ENCODE results near the gene CNTNAP2.

Gene CNTNAP2

GRCh38 chr7:148214101-148214500 lies 2097.5 kb downstream of the CNTNAP2 start:
- DNase-seq (ENCODE audit: low spot score) = no peak

- no peak for DNase-seq (ENCODE audit: low spot score)
These were observed 2102.0 kb downstream of the CNTNAP2 start for GRCh38 chr7:148218603-148219002.

- no peak for DNase-seq (ENCODE audit: low spot score)
These were observed 2106.1 kb downstream of the CNTNAP2 start for GRCh38 chr7:148222721-148223120.

GRCh38 chr7:148223160-148223559 lies 2106.6 kb downstream of the CNTNAP2 start:
- no peak for DNase-seq (ENCODE audit: low spot score)

GRCh38 chr7:148223738-148224137 lies 2107.1 kb downstream of the CNTNAP2 start:
- no peak for DNase-seq (ENCODE audit: low spot score)

GRCh38 chr7:148230296-148230695 lies 2113.7 kb downstream of the CNTNAP2 start:
- no peak for DNase-seq (ENCODE audit: low spot score)

GRCh38 chr7:148230883-148231282 lies 2114.3 kb downstream of the CNTNAP2 start:
- no peak for DNase-seq (ENCODE audit: low spot score)

GRCh38 chr7:148232784-148233183 lies 2116.2 kb downstream of the CNTNAP2 start:
- DNase-seq (ENCODE audit: low spot score) = no peak

GRCh38 chr7:148234715-148235114 lies 2118.1 kb downstream of the CNTNAP2 start:
- no peak for DNase-seq (ENCODE audit: low spot score)

GRCh38 chr7:148238761-148239325 lies 2122.2 kb downstream of the CNTNAP2 start:
- no peak for DNase-seq (ENCODE audit: low spot score)

GRCh38 chr7:148241700-148242293 lies 2125.2 kb downstream of the CNTNAP2 start:
- no peak for DNase-seq (ENCODE audit: low spot score)

- DNase-seq (ENCODE audit: low spot score) = peak; percentile 25
These were observed 2125.8 kb downstream of the CNTNAP2 start for GRCh38 chr7:148242294-148242821.

GRCh38 chr7:148245381-148245780 lies 2128.8 kb downstream of the CNTNAP2 start:
- no peak for DNase-seq (ENCODE audit: low spot score)

GRCh38 chr7:148253629-148254028 lies 2137.0 kb downstream of the CNTNAP2 start:
- DNase-seq (ENCODE audit: low spot score) = no peak

GRCh38 chr7:148255333-148255732 lies 2138.7 kb downstream of the CNTNAP2 start:
- DNase-seq (ENCODE audit: low spot score) = no peak

- DNase-seq (ENCODE audit: low spot score) = no peak
These were observed 2139.8 kb downstream of the CNTNAP2 start for GRCh38 chr7:148256433-148256832.

- no peak for DNase-seq (ENCODE audit: low spot score)
These were observed 2144.0 kb downstream of the CNTNAP2 start for GRCh38 chr7:148260599-148260998.

- no peak for DNase-seq (ENCODE audit: low spot score)
These were observed 2144.9 kb downstream of the CNTNAP2 start for GRCh38 chr7:148261523-148261922.

GRCh38 chr7:148261996-148262688 lies 2145.5 kb downstream of the CNTNAP2 start:
- DNase-seq (ENCODE audit: low spot score) = no peak

- peak; percentile 47 for DNase-seq (ENCODE audit: low spot score)
These were observed 2146.2 kb downstream of the CNTNAP2 start for GRCh38 chr7:148262721-148263229.

GRCh38 chr7:148264933-148265557 lies 2148.4 kb downstream of the CNTNAP2 start:
- DNase-seq (ENCODE audit: low spot score) = peak; percentile 20

GRCh38 chr7:148265896-148266295 lies 2149.3 kb downstream of the CNTNAP2 start:
- no peak for DNase-seq (ENCODE audit: low spot score)

- no peak for DNase-seq (ENCODE audit: low spot score)
These were observed 2150.2 kb downstream of the CNTNAP2 start for GRCh38 chr7:148266795-148267194.

Data from hepatic stellate cell (primary cell).